ENCODE measurements around the gene PRSS3.
"Not testable (repeated sequence)": the region's sequence is repeated elsewhere in the genome, so short reads cannot be mapped to it uniquely, and the experiment has no call there.

PRSS3 gene

DNA sequence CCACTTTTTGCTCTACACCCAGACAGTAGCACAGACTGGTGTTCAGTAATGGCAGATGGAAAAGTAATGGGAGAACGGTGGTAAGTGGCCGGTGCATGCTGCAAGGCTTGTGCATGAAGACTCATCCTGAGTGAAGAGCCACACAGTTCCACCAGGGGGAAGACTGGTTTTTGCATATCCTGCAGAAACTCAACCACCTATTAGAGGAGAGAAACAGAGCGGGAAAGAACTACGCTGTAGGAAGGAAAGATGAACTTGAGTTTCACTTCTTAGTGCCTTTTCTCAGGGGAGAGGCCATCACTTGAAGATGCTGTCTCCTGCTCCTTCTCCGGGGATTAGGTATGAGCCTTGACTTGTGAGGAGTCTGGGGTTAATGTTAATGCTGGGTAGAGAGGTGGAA is 9.4 kb upstream of the PRSS3 start:
- Mint-ChIP-seq H3K9me3 (peaks cover 4% of the 10 kb centered on the region), H3K4me3 (no peak overlapping the region), H3K36me3 (ENCODE audit: low read depth) (peaks cover 3% of the 10 kb centered on the region), H3K4me1 (no peaks in the 10 kb centered on the region), H3K27ac (no peak overlapping the region), H3K27me3 (ENCODE audit: low read depth, poor library complexity) (peaks cover 14% of the 10 kb centered on the region)
- DNase-seq = no peak
- TF ChIP-seq, protein P1, sequence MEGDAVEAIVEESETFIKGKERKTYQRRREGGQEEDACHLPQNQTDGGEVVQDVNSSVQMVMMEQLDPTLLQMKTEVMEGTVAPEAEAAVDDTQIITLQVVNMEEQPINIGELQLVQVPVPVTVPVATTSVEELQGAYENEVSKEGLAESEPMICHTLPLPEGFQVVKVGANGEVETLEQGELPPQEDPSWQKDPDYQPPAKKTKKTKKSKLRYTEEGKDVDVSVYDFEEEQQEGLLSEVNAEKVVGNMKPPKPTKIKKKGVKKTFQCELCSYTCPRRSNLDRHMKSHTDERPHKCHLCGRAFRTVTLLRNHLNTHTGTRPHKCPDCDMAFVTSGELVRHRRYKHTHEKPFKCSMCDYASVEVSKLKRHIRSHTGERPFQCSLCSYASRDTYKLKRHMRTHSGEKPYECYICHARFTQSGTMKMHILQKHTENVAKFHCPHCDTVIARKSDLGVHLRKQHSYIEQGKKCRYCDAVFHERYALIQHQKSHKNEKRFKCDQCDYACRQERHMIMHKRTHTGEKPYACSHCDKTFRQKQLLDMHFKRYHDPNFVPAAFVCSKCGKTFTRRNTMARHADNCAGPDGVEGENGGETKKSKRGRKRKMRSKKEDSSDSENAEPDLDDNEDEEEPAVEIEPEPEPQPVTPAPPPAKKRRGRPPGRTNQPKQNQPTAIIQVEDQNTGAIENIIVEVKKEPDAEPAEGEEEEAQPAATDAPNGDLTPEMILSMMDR (IDR thresholded peaks at IDR 0.05) = no peak

DNA sequence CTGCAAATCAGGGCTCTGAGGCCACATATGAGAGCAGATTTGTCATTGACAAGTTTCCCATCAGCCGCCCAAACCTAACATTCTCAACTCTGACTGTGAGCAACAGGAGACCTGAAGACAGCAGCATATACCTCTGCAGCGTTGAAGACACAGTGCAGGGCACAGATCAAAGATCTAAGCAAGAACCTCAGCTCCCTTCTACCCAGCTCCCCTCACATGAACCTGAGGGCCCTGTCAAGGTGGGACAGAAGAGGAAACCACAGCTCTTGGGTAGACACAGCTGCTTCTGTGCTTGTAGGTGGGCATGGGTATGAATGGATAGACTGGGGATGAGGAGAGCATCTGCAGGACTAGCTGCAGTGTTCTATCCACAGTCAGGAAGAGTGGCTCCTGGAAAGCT is 8.7 kb upstream of the PRSS3 start:
- Mint-ChIP-seq H3K9me3 (peaks cover 4% of the 10 kb centered on the region), H3K27ac (no peak overlapping the region), H3K27me3 (ENCODE audit: low read depth, poor library complexity) (peaks cover 14% of the 10 kb centered on the region), H3K4me3 (no peak overlapping the region), H3K4me1 (peaks cover 2% of the 10 kb centered on the region), H3K36me3 (ENCODE audit: low read depth) (peaks cover 3% of the 10 kb centered on the region)
- TF ChIP-seq, protein P1 (IDR thresholded peaks at IDR 0.05) = no peak
- no peak for DNase-seq

DNA sequence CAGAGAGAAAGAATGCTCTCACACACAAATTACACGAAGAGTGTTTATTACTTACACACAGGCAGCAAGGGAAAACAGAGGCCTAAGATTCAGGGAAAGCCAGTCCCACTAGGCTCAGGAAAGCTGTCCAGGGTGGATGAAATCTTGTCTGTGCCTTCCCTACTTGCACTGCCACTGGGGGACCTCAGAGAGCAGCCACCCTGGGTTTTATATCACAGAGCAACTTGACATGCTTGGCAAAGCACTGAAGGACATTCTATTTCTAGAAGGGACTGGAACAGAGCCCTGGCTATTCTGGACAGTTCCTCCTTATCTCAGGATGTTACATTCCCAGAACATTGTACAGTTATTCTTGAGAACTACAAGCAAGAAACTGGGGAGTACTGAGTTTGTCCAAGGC is 7.5 kb upstream of the PRSS3 start:
- Mint-ChIP-seq H3K27me3 (ENCODE audit: low read depth, poor library complexity) (peaks cover 19% of the 10 kb centered on the region), H3K9me3 (peaks cover 4% of the 10 kb centered on the region), H3K4me1 (peaks cover 11% of the 10 kb centered on the region), H3K27ac (no peak overlapping the region), H3K4me3 (no peak overlapping the region), H3K36me3 (ENCODE audit: low read depth) (peaks cover 3% of the 10 kb centered on the region)
- DNase-seq = no peak
- TF ChIP-seq, protein P1 (IDR thresholded peaks at IDR 0.05) = no peak

DNA sequence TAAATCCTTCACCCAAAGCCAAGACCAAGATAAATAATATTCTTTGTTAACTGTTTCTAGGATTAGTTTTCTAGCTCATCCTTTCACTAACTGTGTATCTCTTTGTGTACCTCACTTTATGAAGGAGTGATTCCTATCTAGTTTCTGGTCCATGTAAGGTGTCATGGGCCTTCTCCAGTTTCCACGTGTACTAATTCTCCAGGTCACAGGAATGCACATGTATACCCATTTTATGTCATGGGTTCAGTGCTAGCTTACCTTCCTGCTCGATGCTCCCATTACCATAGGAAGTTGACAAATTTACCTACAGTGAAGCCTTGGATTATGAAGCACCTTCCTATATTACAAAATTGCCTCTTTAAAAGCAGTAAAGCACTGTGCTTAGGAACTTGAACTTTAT is 5.9 kb upstream of the PRSS3 start:
- not testable (repeated sequence) for H3K4me3 Mint-ChIP-seq; H3K27ac Mint-ChIP-seq; DNase-seq; H3K36me3 Mint-ChIP-seq (ENCODE audit: low read depth); H3K9me3 Mint-ChIP-seq
- Mint-ChIP-seq H3K27me3 (ENCODE audit: low read depth, poor library complexity) (peaks cover 19% of the 10 kb centered on the region), H3K4me1 (peaks cover 11% of the 10 kb centered on the region)

DNA sequence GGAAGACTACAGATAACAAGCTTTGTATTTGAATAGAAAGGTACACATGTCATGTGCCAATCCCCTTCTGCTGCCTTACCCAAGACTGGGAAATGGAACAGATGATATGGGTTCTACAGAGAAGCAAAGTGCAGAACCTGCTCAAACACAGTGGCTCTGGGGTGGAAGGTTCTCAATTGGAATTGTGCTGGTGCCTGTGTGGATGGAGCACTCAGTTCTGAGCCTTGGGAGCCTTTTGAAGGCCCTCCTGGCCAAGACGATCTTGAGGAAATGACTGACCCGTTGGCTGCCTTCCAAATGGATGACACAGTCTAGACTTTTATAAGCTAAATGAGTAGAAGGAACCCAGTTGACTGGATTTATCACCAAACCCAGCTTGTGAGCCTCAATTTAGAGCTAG is 4.2 kb upstream of the PRSS3 start:
- H3K36me3 Mint-ChIP-seq (ENCODE audit: low read depth) = no peaks in the 10 kb centered on the region
- DNase-seq = no peak
- H3K27me3 Mint-ChIP-seq (ENCODE audit: low read depth, poor library complexity) = peaks cover 19% of the 10 kb centered on the region

DNA sequence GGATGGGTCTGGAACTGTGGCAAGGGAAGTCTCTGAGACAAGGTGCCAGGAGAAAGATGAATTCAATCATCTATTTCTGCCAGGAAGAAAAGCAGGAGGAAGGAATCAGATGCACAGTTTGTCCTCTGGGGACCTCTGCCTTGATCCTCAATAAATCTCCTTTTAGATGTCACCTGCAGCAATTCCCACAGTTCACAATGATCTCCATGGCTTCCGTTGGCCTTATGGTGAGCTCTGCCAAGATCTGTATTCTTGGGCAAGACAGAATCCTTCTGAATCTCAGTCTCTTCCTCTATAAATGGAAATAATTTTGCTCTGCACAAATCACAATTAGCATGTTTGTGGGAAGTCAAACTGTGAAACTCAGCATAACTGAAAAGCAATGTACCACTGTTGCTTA is 1.9 kb upstream of the PRSS3 start:
- H3K9me3 Mint-ChIP-seq; H3K27ac Mint-ChIP-seq; H3K4me3 Mint-ChIP-seq; H3K36me3 Mint-ChIP-seq (ENCODE audit: low read depth); DNase-seq: not testable (repeated sequence)
- Mint-ChIP-seq H3K4me1 (peaks cover 11% of the 10 kb centered on the region), H3K27me3 (ENCODE audit: low read depth, poor library complexity) (peaks cover 16% of the 10 kb centered on the region)

More for the DNA sequence above, 4.2 kb upstream of the PRSS3 start:
- H3K4me1 Mint-ChIP-seq = peaks cover 11% of the 10 kb centered on the region
- TF ChIP-seq, protein P1 (IDR thresholded peaks at IDR 0.05) = no peak
- H3K27ac Mint-ChIP-seq = no peak overlapping the region
- no peak overlapping the region for H3K4me3 Mint-ChIP-seq
- no peaks in the 10 kb centered on the region for H3K9me3 Mint-ChIP-seq

DNA sequence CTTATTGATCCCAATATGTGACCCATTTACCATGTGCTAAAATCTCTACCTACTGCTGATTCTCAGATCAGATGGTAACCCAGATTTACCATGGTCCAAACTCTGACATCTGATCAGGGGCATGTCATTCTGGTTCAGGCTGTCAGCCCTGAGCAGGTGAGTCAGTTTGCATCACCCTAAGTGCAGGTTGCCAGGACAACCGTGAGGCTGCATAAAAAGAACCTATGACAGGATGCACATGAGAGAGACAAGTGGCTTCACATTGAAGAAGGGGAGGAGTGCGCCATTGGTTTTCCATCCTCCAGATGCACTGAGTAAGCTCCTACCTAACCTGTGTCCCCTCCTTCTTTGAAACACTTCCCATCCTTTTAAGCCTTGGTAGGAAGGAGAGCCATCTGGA is 801 bp upstream of the PRSS3 start:
- TF ChIP-seq, protein P1 (IDR thresholded peaks at IDR 0.05) = no peak
- Mint-ChIP-seq H3K27me3 (ENCODE audit: low read depth, poor library complexity) (peaks cover 19% of the 10 kb centered on the region), H3K36me3 (ENCODE audit: low read depth) (no peaks in the 10 kb centered on the region), H3K4me3 (no peak overlapping the region), H3K27ac (no peak overlapping the region), H3K4me1 (peaks cover 11% of the 10 kb centered on the region), H3K9me3 (peaks cover 14% of the 10 kb centered on the region)
- DNase-seq = no peak
